HG02884 (cell line): Measurements from ENCODE around the gene PPTC7.

Experiments used
- ATAC-seq: cut with Tn5 transposase; IDR thresholded peaks from one replicate; pipeline ENCODE4 v1.9.1; 2021; ENCODE audit warnings: mild to moderate bottlenecking, moderate library complexity; ENCODE audit not compliant: unreplicated experiment

Gene PPTC7

GRCh38 chr12:110498984-110499706, 84.0 kb downstream of the PPTC7 start:
- ATAC-seq = no peak
